CD8-positive, alpha-beta memory T cell (primary cell): ENCODE results near the gene MYO5B. TPM values are rescaled to one million over a fixed set of nuclear protein-coding genes. Genes with fewer than 3 reads are reported as not detected.
A peak's percentile ranks its signal among the peaks of the same experiment; 100 is the strongest.
"Not testable (repeated sequence)": the region's sequence is repeated elsewhere in the genome, so short reads cannot be mapped to it uniquely, and the experiment has no call there.

Source experiments
- CTCF ChIA-PET: fragments of 350-600 bp; sonication (Branson Sonifier 250); formaldehyde crosslinking; loops from one replicate; lab custom pipeline; 2021; ENCODE audit warnings: antibody characterized with exemption; lab: Charles Lee
- POLR2A ChIA-PET: fragments of 350-600 bp; sonication (Branson Sonifier 250); formaldehyde crosslinking; loops from one replicate; lab custom pipeline; 2021; ENCODE audit warnings: antibody characterized with exemption; lab: Charles Lee
- DNase-seq, 5 donors: peaks; one replicate each; pipeline versions ENCODE4 v3.0.0 to v3.0.0-alpha.2; 2020 to 2022; ENCODE audit warnings: mixed read lengths in 1 of 5
- H3K27ac ChIP-seq: one replicate; pipeline ENCODE4 v1.7.0; 2013; ENCODE audit warnings: low read depth, mild to moderate bottlenecking, low read length, moderate library complexity
- H3K27me3 ChIP-seq: 2 replicates; pipeline ENCODE4 v1.7.0; 2013; ENCODE audit warnings: low read length, mild to moderate bottlenecking; ENCODE audit not compliant: insufficient read depth, poor library complexity, severe bottlenecking
- H3K36me3 ChIP-seq: 2 replicates; pipeline ENCODE4 v1.7.0; 2013; ENCODE audit warnings: mild to moderate bottlenecking, low read length, moderate library complexity; ENCODE audit not compliant: insufficient read depth
- H3K4me1 ChIP-seq: 2 replicates; pipeline ENCODE4 v1.7.0; 2013; ENCODE audit warnings: mild to moderate bottlenecking, low read length, moderate library complexity; ENCODE audit not compliant: insufficient read depth
- H3K4me3 ChIP-seq: 2 replicates; pipeline ENCODE4 v1.7.0; 2013; ENCODE audit warnings: mild to moderate bottlenecking, low read length
- H3K9me3 ChIP-seq: 2 replicates; pipeline ENCODE4 v1.7.0; 2013; ENCODE audit warnings: mild to moderate bottlenecking, low read length
- H3K27ac Mint-ChIP-seq, 8 donors: one replicate each; pipeline ENCODE4 v1.8.0; 2020 to 2021; ENCODE audit warnings: mixed read lengths in 8 of 8, mild to moderate bottlenecking in 6 of 8, inconsistent platforms in 3 of 8, moderate library complexity in 3 of 8
- H3K27me3 Mint-ChIP-seq, 2 donors: one replicate each; pipeline ENCODE4 v1.8.0; 2020 to 2021; ENCODE audit warnings: mixed read lengths in 2 of 2, mild to moderate bottlenecking in 1 of 2, moderate library complexity in 1 of 2
- H3K36me3 Mint-ChIP-seq, 3 donors: one replicate each; pipeline ENCODE4 v1.8.0; 2020 to 2021; ENCODE audit warnings: mixed read lengths in 3 of 3, inconsistent platforms in 1 of 3, mild to moderate bottlenecking in 1 of 3
- H3K4me1 Mint-ChIP-seq, 3 donors: one replicate each; pipeline ENCODE4 v1.8.0; 2020 to 2021; ENCODE audit warnings: mixed read lengths in 3 of 3, inconsistent platforms in 1 of 3, mild to moderate bottlenecking in 1 of 3
- H3K4me3 Mint-ChIP-seq, 7 donors: one replicate each; pipeline ENCODE4 v1.8.0; 2020 to 2021; ENCODE audit warnings: mixed read lengths in 7 of 7, mild to moderate bottlenecking in 6 of 7, moderate library complexity in 4 of 7, inconsistent platforms in 2 of 7
- H3K9me3 Mint-ChIP-seq, 5 donors: one replicate each; pipeline ENCODE4 v1.8.0; 2020 to 2022; ENCODE audit warnings: mixed read lengths in 5 of 5, mild to moderate bottlenecking in 3 of 5, moderate library complexity in 2 of 5, inconsistent platforms in 1 of 5
- polyA plus RNA-seq: library from polyadenylated mRNA; unstranded; fragments of 300-500 nt; fragmentation: Illumina TruSeq; gene quantifications from one replicate; pipeline ENCODE4 v1.2.3, GENCODE V29; 2021
- total RNA-seq, 2 experiments: library from RNA; stranded (reverse); gene quantifications; one replicate each; pipeline ENCODE4 v1.2.3, GENCODE V29; 2021

The MYO5B gene
- total and polyA plus RNA-seq, 3 experiments from 2014 or later = 0.07 to 0.11 TPM; not detected in 1

DNA sequence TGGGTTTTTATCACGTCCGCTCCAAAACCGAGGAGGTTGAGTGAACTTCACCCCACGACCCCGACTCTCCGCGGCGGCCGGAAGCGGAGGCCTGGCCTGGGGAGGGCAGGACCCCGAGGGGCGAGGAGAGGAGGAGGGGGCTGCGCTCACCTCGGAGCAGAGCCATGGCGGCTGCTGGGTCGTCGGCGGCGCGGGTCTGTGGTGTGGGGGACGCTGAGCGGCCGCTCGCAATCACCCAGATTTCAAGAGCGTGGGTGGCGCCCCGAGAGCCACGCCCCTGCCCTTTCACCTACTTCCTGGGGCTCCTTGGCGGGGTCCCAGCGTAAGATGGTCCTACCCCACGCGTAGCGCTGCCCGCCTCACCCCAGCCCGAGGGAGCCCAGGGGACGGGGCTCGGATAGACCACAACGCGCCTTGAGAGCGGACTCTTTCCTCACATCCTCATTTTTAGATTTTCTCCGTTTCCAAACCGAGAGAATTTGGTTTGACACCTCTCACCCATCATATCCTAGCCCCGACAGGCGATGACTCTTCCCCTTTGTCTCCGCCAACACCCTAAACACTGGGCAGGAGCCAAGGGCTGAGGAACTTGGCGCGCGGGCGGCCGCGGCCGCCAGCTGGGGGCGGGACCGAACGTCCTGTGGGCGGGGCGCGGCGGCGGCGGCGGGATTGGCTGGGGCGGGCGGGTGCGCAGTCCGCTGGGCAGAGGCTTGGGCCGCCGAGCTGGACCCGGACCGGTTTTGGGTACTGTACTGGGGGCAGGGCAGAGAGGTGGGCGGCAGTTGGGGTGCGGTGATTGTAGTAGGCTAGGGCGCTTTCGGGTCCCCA is 381.4 kb downstream of the MYO5B start, which contains the start of gene ACAA2:
Gene ACAA2 (minus strand): TSS at position 215 of the 828 bp plus-strand sequence. CDS start 49 bp downstream, at position 166.
- H3K36me3 ChIP-seq = no peaks in the 10 kb centered on the region
- peaks cover 44% of the 10 kb centered on the region for H3K4me1 ChIP-seq
- Mint-ChIP-seq H3K4me1 (peaks cover 62 to 79% (median 75%) of the 10 kb centered on the region in 3 donors), H3K27ac (peak within 1 kb of the TSS; percentile 75 to 99 (median 97)), H3K4me3 (peak within 1 kb of the TSS; percentile 90 to 99 (median 97)), H3K9me3 (peaks cover under 1 to 13% (median 3%) of the 10 kb centered on the region in 5 donors), H3K36me3 (peaks cover 4 to 18% (median 14%) of the 10 kb centered on the region in 3 donors), H3K27me3 (no peaks in the 10 kb centered on the region)
- no peaks in the 10 kb centered on the region for H3K9me3 ChIP-seq
- peak within 1 kb of the TSS; percentile 90 for H3K27ac ChIP-seq
- no peaks in the 10 kb centered on the region for H3K27me3 ChIP-seq
- H3K4me3 ChIP-seq = peak within 1 kb of the TSS; percentile 69
- POLR2A ChIA-PET = interaction anchor here (0.7 to 1.1 kb wide), 4 partner anchors 8 to 326 kb away, joined by 3 to 8 read pairs (median 3); no protein-coding TSS in a partner anchor
- CTCF ChIA-PET = interaction anchor here (0.6 to 1.2 kb wide), 3 partner anchors 29 to 310 kb away, joined by 4 read pairs; no protein-coding TSS in a partner anchor
- peak; percentile 69 to 85 (median 76) for DNase-seq

DNA sequence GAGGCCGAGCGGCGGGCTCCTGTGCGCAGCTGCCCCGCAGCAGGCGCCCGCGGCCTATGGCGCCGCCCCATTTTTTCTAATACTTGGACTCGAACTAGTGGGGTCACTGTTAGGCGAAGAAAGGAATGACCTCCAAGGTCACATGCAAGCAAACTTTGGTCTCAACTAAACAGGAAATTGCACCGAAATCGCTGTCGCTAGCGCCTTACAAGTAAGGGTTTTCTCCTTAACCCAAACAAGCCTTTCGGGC is 382.0 kb downstream of the MYO5B start:
- H3K4me1 Mint-ChIP-seq = peaks cover 59 to 75% (median 73%) of the 10 kb centered on the region in 3 donors
- POLR2A ChIA-PET = no interaction called here
- Histone ChIP-seq H3K4me1 (peaks cover 38% of the 10 kb centered on the region), H3K27me3 (no peaks in the 10 kb centered on the region), H3K27ac (peak overlapping the region; percentile 90), H3K36me3 (no peaks in the 10 kb centered on the region), H3K4me3 (peak overlapping the region; percentile 69), H3K9me3 (no peaks in the 10 kb centered on the region)
- no peak for DNase-seq
- H3K27me3 Mint-ChIP-seq = no peaks in the 10 kb centered on the region
- peak overlapping the region; percentile 90 to 99 (median 97) for H3K4me3 Mint-ChIP-seq
- CTCF ChIA-PET = no interaction called here
- H3K36me3 Mint-ChIP-seq = peaks cover 8 to 20% (median 19%) of the 10 kb centered on the region in 3 donors
- H3K27ac Mint-ChIP-seq = peak overlapping the region; percentile 75 to 99 (median 97)
- peaks cover 3 to 17% (median 3%) of the 10 kb centered on the region in 5 donors for H3K9me3 Mint-ChIP-seq

DNA sequence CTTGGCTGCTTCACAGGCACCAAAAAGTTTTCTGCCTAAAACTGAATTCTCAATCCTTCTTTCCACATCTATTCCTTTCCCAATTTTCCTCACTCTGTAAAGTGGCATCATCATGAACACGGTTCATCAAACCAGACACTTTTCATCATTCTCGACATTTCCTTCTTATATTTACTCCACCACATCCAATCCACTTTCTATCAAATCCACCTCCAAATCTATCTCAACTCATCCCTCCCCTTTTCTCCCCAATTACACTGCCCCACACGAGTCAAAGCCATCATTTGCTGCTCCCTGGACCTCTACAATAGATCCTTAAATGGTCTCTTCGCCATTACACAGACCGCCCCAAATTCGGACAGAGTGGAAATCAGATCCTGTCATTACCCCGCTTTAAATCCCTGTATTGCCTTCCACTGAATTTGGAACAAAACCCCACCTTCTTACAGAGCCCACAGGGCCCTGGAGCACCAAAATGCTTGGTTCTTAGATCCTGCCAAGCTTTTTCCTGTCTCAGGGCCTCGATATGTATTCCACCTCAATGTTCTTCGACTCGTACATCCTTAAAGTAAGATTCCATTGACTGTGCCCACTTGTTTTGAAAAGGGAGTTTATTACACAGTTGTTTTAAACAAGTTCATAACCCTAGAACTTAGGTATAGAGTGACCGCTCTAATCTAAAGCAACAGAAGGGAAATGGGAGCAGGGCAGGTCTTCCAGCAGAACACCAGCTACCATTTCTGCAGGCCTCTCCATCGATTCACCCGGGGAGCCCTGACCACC is 382.5 kb downstream of the MYO5B start:
- no peak for DNase-seq
- peak overlapping the region; percentile 90 for H3K27ac ChIP-seq
- CTCF ChIA-PET = interaction anchor here (0.7 to 1.4 kb wide), 2 partner anchors 18 to 46 kb away, joined by 3 to 6 read pairs; no protein-coding TSS in a partner anchor
- Mint-ChIP-seq H3K4me3 (peak overlapping the region; percentile 90 to 99 (median 97)), H3K9me3 (peaks cover 3 to 17% (median 3%) of the 10 kb centered on the region in 5 donors), H3K4me1 (peaks cover 58 to 74% (median 73%) of the 10 kb centered on the region in 3 donors), H3K27me3 (no peaks in the 10 kb centered on the region), H3K36me3 (peaks cover 6 to 24% (median 20%) of the 10 kb centered on the region in 3 donors), H3K27ac (peak overlapping the region; percentile 75 to 99 (median 97))
- peaks cover 33% of the 10 kb centered on the region for H3K4me1 ChIP-seq
- no peaks in the 10 kb centered on the region for H3K9me3 ChIP-seq
- H3K27me3 ChIP-seq = no peaks in the 10 kb centered on the region
- H3K4me3 ChIP-seq = peak overlapping the region; percentile 69
- POLR2A ChIA-PET = no interaction called here
- no peaks in the 10 kb centered on the region for H3K36me3 ChIP-seq

DNA sequence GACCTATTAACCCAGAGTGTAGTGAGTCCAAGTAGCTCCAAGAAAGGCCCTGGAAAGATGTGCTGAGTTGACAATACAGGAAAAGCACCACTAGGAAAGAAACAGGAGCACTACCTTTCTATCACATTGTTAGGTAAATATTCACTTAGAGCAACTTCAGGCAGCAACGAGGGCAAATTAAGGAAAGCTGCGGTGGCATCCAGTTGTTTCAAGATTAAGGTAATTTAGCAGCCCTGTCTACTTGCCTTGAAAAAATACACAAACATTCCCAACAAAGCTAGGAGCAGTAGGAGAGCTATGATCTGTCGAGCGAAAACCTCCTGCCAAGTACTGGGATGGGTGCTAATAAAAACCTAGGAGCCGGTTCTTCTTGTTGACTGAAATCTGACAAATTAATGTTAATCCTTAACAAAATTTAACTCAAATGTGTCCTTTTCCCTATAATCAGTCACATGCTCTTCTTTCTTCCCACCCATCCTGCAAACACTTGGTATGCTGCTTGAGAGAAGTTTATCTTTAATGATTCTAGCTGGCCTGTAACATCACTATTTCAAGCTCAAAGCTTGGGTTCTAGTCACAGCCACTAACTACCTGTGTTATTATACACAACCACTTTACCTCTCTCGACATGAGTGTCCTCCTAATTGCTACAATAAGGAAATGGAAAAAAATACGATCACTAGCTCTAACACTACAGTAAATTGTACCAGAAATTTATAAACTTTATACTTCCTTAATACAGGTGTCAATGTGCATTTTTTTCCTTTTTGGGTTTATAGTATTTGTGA is 383.6 kb downstream of the MYO5B start:
- no peak for DNase-seq
- Histone ChIP-seq H3K4me1 (peaks cover 28% of the 10 kb centered on the region), H3K27ac (no peak overlapping the region), H3K27me3 (no peaks in the 10 kb centered on the region), H3K4me3 (no peak overlapping the region), H3K36me3 (no peaks in the 10 kb centered on the region), H3K9me3 (no peaks in the 10 kb centered on the region)
- CTCF ChIA-PET = interaction anchor here (0.7 to 1.4 kb wide), 2 partner anchors 17 to 47 kb away, joined by 3 to 6 read pairs; no protein-coding TSS in a partner anchor
- Mint-ChIP-seq H3K27ac (peak overlapping the region in 5 of 8 donors; percentile 3 to 99 (median 58)), H3K4me1 (peaks cover 53 to 76% (median 76%) of the 10 kb centered on the region in 3 donors), H3K36me3 (peaks cover 6 to 24% (median 20%) of the 10 kb centered on the region in 3 donors), H3K4me3 (peak overlapping the region in 4 of 7 donors; percentile 4 to 99 (median 94)), H3K27me3 (no peaks in the 10 kb centered on the region), H3K9me3 (peaks cover 3 to 17% (median 3%) of the 10 kb centered on the region in 5 donors)
- POLR2A ChIA-PET = no interaction called here

DNA sequence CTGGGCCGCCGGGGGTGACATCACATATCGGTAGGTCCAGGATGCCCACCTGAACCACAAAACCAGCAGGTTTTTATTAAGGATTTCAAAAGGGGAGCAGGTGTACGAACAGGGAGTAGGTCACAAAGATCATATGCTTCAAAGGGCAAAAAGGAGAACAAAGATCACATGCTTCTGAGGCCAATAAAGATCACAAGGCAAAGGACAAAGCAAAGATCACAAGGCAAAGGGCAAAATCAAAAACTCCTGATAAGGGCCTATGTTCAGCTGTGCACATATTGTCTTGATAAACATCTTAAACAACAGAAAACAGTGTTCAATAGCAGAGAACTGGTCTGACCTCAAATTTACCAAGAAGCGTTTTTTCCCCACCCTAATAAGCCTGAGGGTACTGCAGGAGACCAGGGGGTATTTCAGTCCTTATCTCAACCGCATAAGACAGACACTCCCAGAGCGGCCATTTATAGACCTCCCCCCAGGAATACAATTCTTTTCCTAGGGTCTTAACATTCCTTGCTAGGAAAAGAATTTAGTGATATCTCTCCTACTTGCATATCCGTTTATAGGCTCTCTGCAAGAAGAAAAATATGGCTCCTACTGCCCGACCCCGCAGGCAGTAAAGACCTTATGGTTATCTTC is 386.3 kb downstream of the MYO5B start:
- H3K27me3 ChIP-seq, DNase-seq, POLR2A ChIA-PET, H3K36me3 ChIP-seq, H3K27ac ChIP-seq, H3K9me3 ChIP-seq, H3K27me3 Mint-ChIP-seq, CTCF ChIA-PET, H3K4me3 ChIP-seq: not testable (repeated sequence)
- Mint-ChIP-seq H3K4me3 (peak overlapping the region in 1 of 7 donors; percentile 56), H3K27ac (peak overlapping the region in 1 of 8 donors; percentile 41), H3K36me3 (peaks cover 6 to 24% (median 16%) of the 10 kb centered on the region in 3 donors), H3K9me3 (peaks cover 3 to 17% (median 3%) of the 10 kb centered on the region in 5 donors), H3K4me1 (peaks cover 51 to 79% (median 74%) of the 10 kb centered on the region in 3 donors)
- H3K4me1 ChIP-seq = peaks cover 20% of the 10 kb centered on the region

DNA sequence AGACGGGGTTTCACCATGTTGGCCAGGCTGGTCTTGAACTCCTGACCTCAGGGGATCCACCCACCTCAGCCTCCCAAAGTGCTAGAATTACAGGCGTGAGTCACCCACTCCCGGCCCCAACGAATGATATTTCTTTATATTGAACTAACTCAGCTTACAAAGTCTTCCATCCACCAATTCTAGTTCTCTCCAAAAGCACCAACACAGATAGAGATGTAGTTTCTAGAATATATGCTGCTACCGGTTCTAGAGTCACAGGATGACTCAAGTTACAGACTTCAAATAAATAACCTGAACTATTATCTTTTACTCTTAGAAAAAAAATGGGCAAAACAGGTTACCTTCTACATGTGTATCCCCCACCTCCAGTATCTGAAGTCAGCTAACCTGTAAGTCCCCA is 390.9 kb downstream of the MYO5B start:
- Mint-ChIP-seq H3K36me3 (peaks cover 12 to 32% (median 15%) of the 10 kb centered on the region in 3 donors), H3K27me3 (peaks cover 0 to 2% of the 10 kb centered on the region in 2 donors), H3K4me3 (no peak overlapping the region), H3K9me3 (peaks cover 0 to 7% (median 3%) of the 10 kb centered on the region in 5 donors), H3K4me1 (peaks cover 26 to 50% (median 42%) of the 10 kb centered on the region in 3 donors), H3K27ac (no peak overlapping the region)
- Histone ChIP-seq H3K27ac (no peak overlapping the region), H3K4me3 (no peak overlapping the region), H3K9me3 (no peaks in the 10 kb centered on the region), H3K36me3 (no peaks in the 10 kb centered on the region), H3K4me1 (no peaks in the 10 kb centered on the region), H3K27me3 (no peaks in the 10 kb centered on the region)
- ChIA-PET CTCF (no interaction called here), POLR2A (no interaction called here)
- no peak for DNase-seq

DNA sequence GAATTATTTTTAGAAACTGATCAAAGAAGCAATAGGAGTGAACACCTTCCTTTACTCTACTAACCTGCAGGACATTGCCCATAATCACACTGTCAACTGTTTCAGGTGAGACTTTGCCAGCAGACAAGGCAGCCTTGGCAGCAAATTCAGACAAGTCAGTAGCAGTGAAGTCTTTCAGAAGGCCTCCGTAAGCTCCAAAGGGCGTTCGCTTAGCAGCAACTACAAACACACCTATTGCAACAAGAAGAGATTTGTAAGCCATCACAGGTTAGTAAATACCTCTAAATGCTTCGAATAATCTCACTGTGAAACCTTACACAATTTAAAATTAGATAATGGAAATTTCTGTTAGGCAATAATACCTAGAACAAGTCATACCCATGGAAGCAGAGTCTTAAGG is 392.3 kb downstream of the MYO5B start:
- Histone ChIP-seq H3K36me3 (no peaks in the 10 kb centered on the region), H3K4me1 (no peaks in the 10 kb centered on the region), H3K4me3 (no peak overlapping the region), H3K27me3 (no peaks in the 10 kb centered on the region), H3K9me3 (no peaks in the 10 kb centered on the region), H3K27ac (no peak overlapping the region)
- no peak overlapping the region for H3K27ac Mint-ChIP-seq
- ChIA-PET CTCF (no interaction called here), POLR2A (no interaction called here)
- peaks cover 1 to 31% (median 10%) of the 10 kb centered on the region in 3 donors for H3K36me3 Mint-ChIP-seq
- H3K4me3 Mint-ChIP-seq = no peak overlapping the region
- H3K4me1 Mint-ChIP-seq = peaks cover 19 to 43% (median 38%) of the 10 kb centered on the region in 3 donors
- H3K27me3 Mint-ChIP-seq = peaks cover 0 to 2% of the 10 kb centered on the region in 2 donors
- H3K9me3 Mint-ChIP-seq = no peaks in the 10 kb centered on the region
- no peak for DNase-seq
